Measurements from ENCODE around the gene NAA38. TPM values are rescaled to one million over a fixed set of nuclear protein-coding genes. Genes with fewer than 3 reads are reported as not detected.
A peak's percentile ranks its signal among the peaks of the same experiment; 100 is the strongest.

Gene NAA38
- polyA plus RNA-seq, 1 donor (not counting 4 experiments of a cell fraction or from before 2014, with no cell fraction given), result 70.9 TPM

- H3K9me1 ChIP-seq (ENCODE audit: control insufficient read depth, extremely low read depth, insufficient read depth, low read length), result no peaks in the 10 kb centered on the region
- H3K9ac ChIP-seq (ENCODE audit: control insufficient read depth, extremely low read depth, insufficient read depth, low read length), result peak overlapping the region; percentile 86
- H3K9me3 ChIP-seq (ENCODE audit: control insufficient read depth, low read depth, low read length), result no peaks in the 10 kb centered on the region
- H3K79me2 ChIP-seq (ENCODE audit: control insufficient read depth, insufficient read depth, low read length), result peaks cover 18% of the 10 kb centered on the region
- TF ChIP-seq EZH2 (IDR thresholded peaks at IDR 0.05; ENCODE audit: low read length) (no peak), CTCF (optimal IDR thresholded peaks at IDR 0.05 in 1 of 3, IDR thresholded peaks at IDR 0.05 in 1 of 3, conservative IDR thresholded peaks at IDR 0.05 in 1 of 3; ENCODE audit: extremely low read depth in 1 of 3, insufficient read depth in 2 of 3, low read length in 3 of 3) (peak in 1 of 3 experiments; percentile 18)
- peaks cover 5 to 19% of the 10 kb centered on the region in 2 experiments for H3K36me3 ChIP-seq (ENCODE audit: control insufficient read depth in 2 of 2, extremely low read depth in 1 of 2, insufficient read depth in 2 of 2, low read length in 2 of 2)
- dilution Hi-C loops (cut with MboI; ENCODE audit: extremely low pct_ligation_motif_present, low sequenced_read_pairs), result no loop called here
- H3K4me2 ChIP-seq (ENCODE audit: control insufficient read depth, extremely low read depth, insufficient read depth, low read depth, low read length), result peak overlapping the region; percentile 88
- H4K20me1 ChIP-seq (ENCODE audit: control insufficient read depth, extremely low read depth, insufficient read depth, low read length), result no peaks in the 10 kb centered on the region
- no peaks in the 10 kb centered on the region for H3K27me3 ChIP-seq (ENCODE audit: control insufficient read depth, extremely low read depth, insufficient read depth, low read length)
- no peak overlapping the region for H2AFZ ChIP-seq (ENCODE audit: control insufficient read depth, low read length)
- H3K27ac ChIP-seq (ENCODE audit: control insufficient read depth, insufficient read depth, low read length), result peak overlapping the region; percentile 89
- no peak for DNase-seq (ENCODE audit: low read depth, low spot score)
- peaks cover 48% of the 10 kb centered on the region for H3K4me1 ChIP-seq (ENCODE audit: control insufficient read depth, extremely low read depth, insufficient read depth, low read length)
- H3K4me3 ChIP-seq (ENCODE audit: control insufficient read depth in 2 of 3, extremely low read depth in 1 of 3, insufficient read depth in 2 of 3, low read depth in 1 of 3, low read length in 3 of 3), result peak overlapping the region; percentile 61 to 86 (median 76)
- no peak for FAIRE-seq
These were observed 28.2 kb upstream of the NAA38 start for GRCh38 chr17:7885367-7886226.

GRCh38 chr17:7884581-7885366 is 27.4 kb upstream of the NAA38 start:
- Histone ChIP-seq H3K9ac (ENCODE audit: control insufficient read depth, extremely low read depth, insufficient read depth, low read length) (peak overlapping the region; percentile 86), H3K4me1 (ENCODE audit: control insufficient read depth, extremely low read depth, insufficient read depth, low read length) (peaks cover 48% of the 10 kb centered on the region), H4K20me1 (ENCODE audit: control insufficient read depth, extremely low read depth, insufficient read depth, low read length) (no peaks in the 10 kb centered on the region), H3K27ac (ENCODE audit: control insufficient read depth, insufficient read depth, low read length) (peak overlapping the region; percentile 89), H3K4me3 (ENCODE audit: control insufficient read depth in 2 of 3, extremely low read depth in 1 of 3, insufficient read depth in 2 of 3, low read depth in 1 of 3, low read length in 3 of 3) (peak overlapping the region in 2 of 3 experiments; percentile 76 to 86), H3K36me3 (ENCODE audit: control insufficient read depth in 2 of 2, extremely low read depth in 1 of 2, insufficient read depth in 2 of 2, low read length in 2 of 2) (peaks cover 5 to 15% of the 10 kb centered on the region in 2 experiments), H3K9me3 (ENCODE audit: control insufficient read depth, low read depth, low read length) (no peaks in the 10 kb centered on the region), H3K4me2 (ENCODE audit: control insufficient read depth, extremely low read depth, insufficient read depth, low read depth, low read length) (no peak overlapping the region), H3K27me3 (ENCODE audit: control insufficient read depth, extremely low read depth, insufficient read depth, low read length) (no peaks in the 10 kb centered on the region), H3K79me2 (ENCODE audit: control insufficient read depth, insufficient read depth, low read length) (peaks cover 17% of the 10 kb centered on the region), H2AFZ (ENCODE audit: control insufficient read depth, low read length) (no peak overlapping the region), H3K9me1 (ENCODE audit: control insufficient read depth, extremely low read depth, insufficient read depth, low read length) (no peaks in the 10 kb centered on the region)
- dilution Hi-C loops (cut with MboI; ENCODE audit: extremely low pct_ligation_motif_present, low sequenced_read_pairs), result no loop called here
- DNase-seq (ENCODE audit: low read depth, low spot score) (no peak), FAIRE-seq (no peak)
- no peak for TF ChIP-seq EZH2 (IDR thresholded peaks at IDR 0.05; ENCODE audit: low read length)
- TF ChIP-seq CTCF (optimal IDR thresholded peaks at IDR 0.05 in 1 of 3, IDR thresholded peaks at IDR 0.05 in 1 of 3, conservative IDR thresholded peaks at IDR 0.05 in 1 of 3; ENCODE audit: extremely low read depth in 1 of 3, insufficient read depth in 2 of 3, low read length in 3 of 3), result no peak
